NCI-H1436 (cell line): ENCODE data around the gene METTL13.

ENCODE experiments used
- DNase-seq: peaks from one replicate; lab custom pipeline; 2025; lab: John Stamatoyannopoulos, UW

METTL13 gene, protein sequence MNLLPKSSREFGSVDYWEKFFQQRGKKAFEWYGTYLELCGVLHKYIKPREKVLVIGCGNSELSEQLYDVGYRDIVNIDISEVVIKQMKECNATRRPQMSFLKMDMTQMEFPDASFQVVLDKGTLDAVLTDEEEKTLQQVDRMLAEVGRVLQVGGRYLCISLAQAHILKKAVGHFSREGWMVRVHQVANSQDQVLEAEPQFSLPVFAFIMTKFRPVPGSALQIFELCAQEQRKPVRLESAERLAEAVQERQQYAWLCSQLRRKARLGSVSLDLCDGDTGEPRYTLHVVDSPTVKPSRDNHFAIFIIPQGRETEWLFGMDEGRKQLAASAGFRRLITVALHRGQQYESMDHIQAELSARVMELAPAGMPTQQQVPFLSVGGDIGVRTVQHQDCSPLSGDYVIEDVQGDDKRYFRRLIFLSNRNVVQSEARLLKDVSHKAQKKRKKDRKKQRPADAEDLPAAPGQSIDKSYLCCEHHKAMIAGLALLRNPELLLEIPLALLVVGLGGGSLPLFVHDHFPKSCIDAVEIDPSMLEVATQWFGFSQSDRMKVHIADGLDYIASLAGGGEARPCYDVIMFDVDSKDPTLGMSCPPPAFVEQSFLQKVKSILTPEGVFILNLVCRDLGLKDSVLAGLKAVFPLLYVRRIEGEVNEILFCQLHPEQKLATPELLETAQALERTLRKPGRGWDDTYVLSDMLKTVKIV

GRCh38 chr1:171781176-171781875, at the start of gene METTL13:
Gene METTL13 (plus strand): TSS chr1:171781660. CDS start chr1:171781968, 308 bp downstream.
- peak; percentile 97 for DNase-seq

- DNase-seq, result no peak
These were observed 45.3 kb upstream of the METTL13 start for GRCh38 chr1:171736196-171736595.

- DNase-seq, result no peak
These were observed 42.5 kb upstream of the METTL13 start for GRCh38 chr1:171738911-171739310.

DNA sequence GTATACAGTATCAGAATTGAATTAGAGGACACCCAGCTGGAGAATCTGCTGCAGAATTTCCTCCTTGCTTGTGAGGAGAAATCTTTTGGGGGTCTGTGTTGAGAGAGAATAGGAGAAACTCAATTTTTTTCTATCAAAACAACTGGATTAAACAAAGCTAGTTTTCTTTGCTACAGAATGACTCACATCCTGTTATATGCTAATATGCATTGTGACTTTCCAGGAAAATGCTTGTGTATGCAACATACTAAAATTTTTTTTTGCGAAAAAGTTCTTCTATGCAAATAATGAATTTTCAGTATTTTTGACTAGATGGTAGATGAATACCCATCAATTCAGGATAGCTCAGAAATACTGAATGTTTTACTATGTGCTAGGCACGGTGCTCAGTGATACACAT, 41.8 kb upstream of the METTL13 start:
- DNase-seq, result no peak

- DNase-seq, result no peak
These were observed 41.0 kb upstream of the METTL13 start for GRCh38 chr1:171740356-171740863.

DNA sequence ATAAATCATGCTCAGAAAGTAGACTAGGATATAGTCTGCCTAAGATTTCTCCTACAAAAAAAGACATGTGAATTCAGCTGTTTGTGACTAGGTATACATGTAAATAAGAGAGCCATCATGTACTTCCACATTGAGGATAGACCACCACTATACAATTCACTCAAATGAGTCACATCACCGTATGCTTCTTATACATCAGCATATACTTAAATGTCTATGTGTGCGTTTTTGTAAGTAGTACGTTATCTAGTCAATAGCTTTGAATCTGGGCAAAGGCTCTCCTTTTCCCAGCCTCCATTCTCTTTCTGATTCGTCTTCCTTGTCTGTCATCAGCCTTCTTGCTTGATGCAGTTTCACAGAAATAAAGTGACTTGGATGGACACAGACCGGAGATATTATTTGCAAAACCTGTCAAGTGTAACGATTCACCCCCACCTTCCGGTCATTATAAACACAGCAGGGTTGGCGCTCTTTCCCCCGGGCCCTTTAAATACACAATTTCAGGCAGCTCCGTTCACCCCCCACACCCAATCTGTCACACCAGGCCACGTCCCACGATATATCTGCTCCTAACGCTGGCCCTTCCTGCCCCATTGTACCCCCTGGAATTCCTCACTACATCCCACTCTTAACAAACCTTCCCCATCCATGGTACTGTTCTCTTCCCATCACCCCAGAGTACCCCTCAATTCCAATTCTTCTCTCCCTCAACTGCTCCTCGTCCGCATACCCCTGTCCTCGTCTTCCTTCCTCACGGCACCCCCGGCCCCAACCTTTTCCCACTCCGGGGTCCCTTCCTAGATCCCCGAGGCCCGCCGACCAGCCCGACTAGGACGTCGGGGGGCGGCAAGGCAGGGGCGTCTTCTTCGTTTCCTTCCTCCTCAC, 40.2 kb upstream of the METTL13 start:
- DNase-seq, result no peak

GRCh38 chr1:171741872-171742576, 39.4 kb upstream of the METTL13 start, which contains the start of gene VAMP4:
Gene VAMP4 (minus strand): TSS chr1:171742065. CDS start chr1:171738414, 3,651 bp downstream.
- DNase-seq, result peak; percentile 64

GRCh38 chr1:171742577-171742922, 38.9 kb upstream of the METTL13 start:
- no peak for DNase-seq

DNA sequence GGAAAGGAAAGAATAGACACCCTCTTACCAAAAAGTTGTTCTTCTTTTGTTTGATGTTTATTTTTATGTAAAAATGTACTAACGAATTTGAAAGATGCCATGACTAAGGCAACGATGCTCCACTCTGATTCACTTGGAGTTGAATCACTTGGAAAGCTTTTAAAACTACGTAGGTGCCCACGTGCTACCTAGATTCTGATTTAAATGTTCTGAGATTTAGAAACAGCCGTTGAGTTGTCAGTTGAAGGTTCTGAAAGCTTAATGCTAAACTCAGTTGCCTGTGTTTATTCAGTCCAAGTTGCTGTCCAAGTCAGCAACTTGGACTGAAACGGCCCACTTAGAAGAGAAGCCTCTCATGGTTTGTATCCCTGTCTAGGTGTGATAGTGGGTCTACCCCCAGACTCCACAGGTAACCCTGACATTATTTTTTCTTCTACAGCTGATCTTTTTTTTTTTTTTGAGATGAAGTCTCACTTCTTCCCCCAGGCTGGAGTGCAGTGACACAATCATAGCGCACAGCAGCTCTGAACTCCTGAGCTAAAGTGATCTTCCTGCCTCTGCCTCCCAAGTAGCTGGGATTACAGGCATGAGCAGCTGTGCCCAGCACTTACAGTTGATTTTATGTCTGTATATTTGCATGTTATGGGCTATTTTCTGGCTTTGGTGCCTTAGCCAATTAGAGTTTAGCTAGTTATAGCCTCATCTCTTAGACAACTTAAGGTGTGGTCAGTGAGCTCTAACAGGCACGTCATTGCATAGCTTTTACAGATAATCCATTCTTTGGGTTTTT, 38.2 kb upstream of the METTL13 start:
- DNase-seq, result no peak

GRCh38 chr1:171744986-171745385, 36.5 kb upstream of the METTL13 start:
- DNase-seq, result no peak

- DNase-seq, result no peak
These were observed 32.8 kb upstream of the METTL13 start for GRCh38 chr1:171748651-171749050.

DNA sequence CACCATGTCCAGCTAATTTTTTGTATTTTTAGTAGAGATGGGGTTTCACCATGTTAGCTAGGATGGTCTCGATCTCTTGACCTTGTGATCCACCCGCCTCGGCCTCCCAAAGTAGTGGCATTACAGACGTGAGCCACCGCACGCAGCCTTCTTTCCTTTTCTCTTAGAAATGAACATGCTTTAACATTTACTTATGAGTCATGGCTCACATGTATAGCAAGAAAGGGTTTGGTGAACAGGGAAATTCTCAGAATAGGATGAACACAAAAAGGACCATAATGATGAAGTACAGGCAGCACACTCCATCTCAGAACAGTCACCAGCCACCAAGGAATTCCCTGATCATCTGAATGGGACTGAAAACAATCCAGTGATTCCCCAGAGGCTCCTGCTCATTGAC, 30.2 kb upstream of the METTL13 start:
- DNase-seq, result no peak

- no peak for DNase-seq
These were observed 28.3 kb upstream of the METTL13 start for GRCh38 chr1:171753182-171753581.

- no peak for DNase-seq
These were observed 27.6 kb upstream of the METTL13 start for GRCh38 chr1:171753685-171754352.

DNA sequence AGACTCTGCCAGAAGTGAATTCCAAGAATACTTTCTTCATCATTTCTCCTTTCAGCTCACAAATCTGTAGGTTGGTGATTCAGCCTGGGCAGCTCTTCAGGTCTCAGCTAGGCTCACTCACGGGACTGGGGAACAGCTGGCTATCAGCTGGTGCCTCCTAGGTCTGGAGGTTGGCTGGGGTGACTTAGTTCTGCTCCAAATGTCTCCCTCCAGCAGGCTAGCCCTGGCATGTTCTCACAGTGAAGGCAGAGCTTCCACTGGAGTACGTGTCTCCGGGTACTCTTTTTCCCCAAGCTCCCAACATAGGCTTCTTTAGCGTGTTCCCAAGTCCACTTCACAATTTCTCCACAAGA, 27.1 kb upstream of the METTL13 start:
- DNase-seq, result no peak

DNA sequence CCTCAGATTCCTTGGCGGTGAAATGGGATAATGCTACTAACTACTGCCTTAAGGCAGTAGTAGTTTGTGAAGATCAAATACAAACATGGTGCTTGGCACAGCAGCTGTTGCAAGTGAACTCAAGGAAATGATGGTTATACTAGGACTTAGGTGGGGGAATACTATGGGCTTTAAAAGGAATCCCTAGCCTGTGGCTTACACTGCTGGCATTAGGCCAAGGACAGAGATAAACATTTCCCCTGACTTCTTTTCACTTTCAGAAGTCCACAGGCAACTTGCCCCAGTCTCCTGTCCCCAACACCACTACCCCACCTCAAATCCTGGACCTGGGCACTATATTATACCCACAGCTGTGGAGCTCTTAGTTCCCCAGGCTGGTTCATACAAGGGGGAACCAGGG, 26.5 kb upstream of the METTL13 start:
- no peak for DNase-seq

GRCh38 chr1:171756856-171757255, 24.6 kb upstream of the METTL13 start:
- no peak for DNase-seq

- DNase-seq, result no peak
These were observed 23.4 kb upstream of the METTL13 start for GRCh38 chr1:171758011-171758410.

DNA sequence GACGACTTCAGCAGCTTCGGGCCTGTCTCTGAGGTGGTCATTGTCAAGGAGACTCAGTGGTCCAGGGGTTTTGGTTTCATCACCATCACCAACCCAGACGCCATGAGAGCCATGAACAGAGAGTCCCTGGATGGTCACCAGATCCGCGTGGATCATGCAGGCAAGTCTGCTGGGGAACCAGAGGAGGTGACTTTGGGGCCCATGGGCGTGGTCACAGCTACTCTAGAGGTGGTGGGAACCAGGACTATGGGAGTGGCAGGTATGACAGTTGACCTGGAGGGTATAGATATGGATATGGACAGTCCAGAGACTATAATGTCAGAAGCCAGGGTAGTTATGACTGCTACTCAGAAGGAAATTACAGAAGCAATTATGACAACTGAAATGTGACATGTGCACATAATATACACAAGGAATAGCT, 19.3 kb upstream of the METTL13 start:
- no peak for DNase-seq

DNA sequence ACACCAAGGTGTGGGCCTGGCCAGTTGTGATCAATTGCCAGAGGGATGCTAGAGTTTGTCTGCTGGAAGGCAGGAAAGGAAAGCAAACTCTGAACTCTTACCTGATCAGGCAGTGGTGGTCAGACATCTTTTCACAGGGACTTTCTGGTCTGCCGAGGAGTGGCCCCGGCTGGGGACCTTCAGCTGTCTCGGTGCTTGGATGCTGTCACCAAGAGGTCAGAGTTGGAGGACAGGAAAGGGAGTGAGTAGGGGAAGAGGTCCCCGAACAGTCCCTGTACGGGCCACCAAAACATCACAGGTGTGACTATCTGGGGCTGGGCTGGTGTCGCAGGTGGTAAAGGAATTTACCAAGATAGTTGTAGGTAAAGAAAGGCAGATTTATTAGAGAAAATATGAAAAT, 17.7 kb upstream of the METTL13 start:
- no peak for DNase-seq
